Loucy (cell line): ENCODE data around the gene ADARB2.
A peak's percentile ranks its signal among the peaks of the same experiment; 100 is the strongest.

Experiments used
- EZH2phosphoT487 ChIP-seq: fragments of 200-600 bp; IDR thresholded peaks from 2 replicates; pipeline ENCODE4 v1.6.1; 2018; ENCODE audit warnings: antibody characterized with exemption, mild to moderate bottlenecking, moderate library complexity, borderline replicate concordance
- TF ChIP-seq, protein P1 (sequence below): fragments of 200-600 bp; sonication (generic); conservative IDR thresholded peaks from 2 replicates; pipeline ENCODE4 v1.5.1; 2014; ENCODE audit warnings: mild to moderate bottlenecking, antibody characterized with exemption, low read length

DNA sequence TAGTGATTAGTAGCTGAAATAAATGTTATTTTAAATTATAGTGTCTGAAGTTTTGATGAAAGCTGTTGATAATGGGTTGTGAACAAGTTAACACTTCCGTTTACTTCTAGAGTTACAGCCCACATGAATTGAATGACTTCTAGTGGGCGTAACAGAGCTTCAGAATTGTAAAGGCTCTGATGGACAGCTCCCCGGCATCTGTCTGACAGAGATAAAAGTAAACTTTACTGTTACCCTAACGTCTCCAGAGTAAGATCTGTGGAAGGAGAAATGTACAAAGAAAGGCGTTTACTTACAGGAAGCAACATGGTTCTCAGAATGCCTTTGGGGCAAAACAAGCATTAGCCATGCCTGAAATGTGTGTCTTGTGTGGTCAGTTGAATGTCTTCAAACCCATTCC, 124.4 kb downstream of the ADARB2 start:
- TF ChIP-seq, protein P1, sequence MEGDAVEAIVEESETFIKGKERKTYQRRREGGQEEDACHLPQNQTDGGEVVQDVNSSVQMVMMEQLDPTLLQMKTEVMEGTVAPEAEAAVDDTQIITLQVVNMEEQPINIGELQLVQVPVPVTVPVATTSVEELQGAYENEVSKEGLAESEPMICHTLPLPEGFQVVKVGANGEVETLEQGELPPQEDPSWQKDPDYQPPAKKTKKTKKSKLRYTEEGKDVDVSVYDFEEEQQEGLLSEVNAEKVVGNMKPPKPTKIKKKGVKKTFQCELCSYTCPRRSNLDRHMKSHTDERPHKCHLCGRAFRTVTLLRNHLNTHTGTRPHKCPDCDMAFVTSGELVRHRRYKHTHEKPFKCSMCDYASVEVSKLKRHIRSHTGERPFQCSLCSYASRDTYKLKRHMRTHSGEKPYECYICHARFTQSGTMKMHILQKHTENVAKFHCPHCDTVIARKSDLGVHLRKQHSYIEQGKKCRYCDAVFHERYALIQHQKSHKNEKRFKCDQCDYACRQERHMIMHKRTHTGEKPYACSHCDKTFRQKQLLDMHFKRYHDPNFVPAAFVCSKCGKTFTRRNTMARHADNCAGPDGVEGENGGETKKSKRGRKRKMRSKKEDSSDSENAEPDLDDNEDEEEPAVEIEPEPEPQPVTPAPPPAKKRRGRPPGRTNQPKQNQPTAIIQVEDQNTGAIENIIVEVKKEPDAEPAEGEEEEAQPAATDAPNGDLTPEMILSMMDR = no peak
- peak; percentile 75 for TF ChIP-seq EZH2phosphoT487
